Activated CD4-positive, alpha-beta T cell treated with anti-CD3 and anti-CD28 coated beads, Interleukin-2, amount 50 U/mL, for 48 hours (primary cell): ENCODE data around the gene UMODL1.

Source experiments
- DNase-seq, 2 experiments: peaks; one replicate each; pipeline ENCODE4 v3.0.0-alpha.2; 2020

Gene UMODL1

DNA sequence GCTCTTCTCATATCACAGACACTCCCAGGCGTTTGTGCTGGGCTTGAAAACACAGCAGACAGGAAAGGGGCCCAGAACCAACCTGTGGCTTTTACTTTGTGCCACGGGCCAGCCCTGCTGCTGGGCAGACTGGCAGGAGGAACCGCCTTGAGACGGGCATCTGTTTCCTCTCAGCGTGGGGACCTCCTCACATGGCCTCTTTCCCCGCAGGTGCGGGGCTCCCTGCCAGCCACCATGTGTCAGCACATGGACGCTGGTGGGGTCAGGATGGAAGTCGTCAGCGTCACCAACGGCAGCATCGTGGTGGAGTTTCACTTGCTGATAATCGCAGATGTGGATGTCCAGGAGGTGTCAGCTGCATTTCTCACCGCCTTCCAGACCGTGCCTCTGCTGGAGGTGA is 47.8 kb downstream of the UMODL1 start:
- DNase-seq: peak in 1 of 2 experiments; percentile 4

DNA sequence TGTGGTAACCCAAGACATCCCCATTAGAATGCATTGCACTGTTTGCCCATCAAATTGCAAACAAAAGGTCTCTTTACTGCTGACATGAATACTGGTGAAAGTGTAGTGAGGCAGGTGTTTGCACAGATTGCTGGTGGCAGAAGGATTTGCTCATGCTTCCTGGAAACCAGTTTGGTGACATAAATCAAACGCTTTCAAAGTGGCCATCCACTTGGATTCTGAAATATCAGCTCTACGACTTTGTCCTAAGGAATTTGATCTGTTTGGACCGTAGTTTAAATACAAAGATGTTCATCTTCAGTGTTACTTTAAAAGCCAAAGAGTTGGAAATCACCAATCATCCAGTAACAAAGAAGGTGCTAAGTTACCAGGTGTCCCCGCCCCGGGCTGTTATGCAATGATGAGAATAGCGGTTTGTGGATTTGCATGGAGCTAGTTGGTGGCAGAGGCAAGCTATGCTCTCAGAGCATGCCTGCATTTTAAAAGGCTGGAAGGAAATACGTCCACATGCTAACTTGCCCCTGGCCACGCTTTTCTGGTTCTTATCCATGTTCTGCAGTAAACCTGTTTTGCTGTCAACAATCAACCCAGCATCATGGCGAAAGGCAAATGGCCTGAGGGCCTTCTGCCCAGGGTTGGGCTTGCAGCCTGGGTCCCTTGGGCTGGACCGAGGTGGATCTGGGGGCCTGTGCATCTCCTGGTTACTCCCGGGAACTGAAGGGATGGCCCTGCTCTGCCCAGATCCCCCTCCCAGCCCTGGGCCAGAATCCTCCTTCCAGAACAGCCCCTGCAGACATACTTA is 49.2 kb downstream of the UMODL1 start:
- no peak for DNase-seq

DNA sequence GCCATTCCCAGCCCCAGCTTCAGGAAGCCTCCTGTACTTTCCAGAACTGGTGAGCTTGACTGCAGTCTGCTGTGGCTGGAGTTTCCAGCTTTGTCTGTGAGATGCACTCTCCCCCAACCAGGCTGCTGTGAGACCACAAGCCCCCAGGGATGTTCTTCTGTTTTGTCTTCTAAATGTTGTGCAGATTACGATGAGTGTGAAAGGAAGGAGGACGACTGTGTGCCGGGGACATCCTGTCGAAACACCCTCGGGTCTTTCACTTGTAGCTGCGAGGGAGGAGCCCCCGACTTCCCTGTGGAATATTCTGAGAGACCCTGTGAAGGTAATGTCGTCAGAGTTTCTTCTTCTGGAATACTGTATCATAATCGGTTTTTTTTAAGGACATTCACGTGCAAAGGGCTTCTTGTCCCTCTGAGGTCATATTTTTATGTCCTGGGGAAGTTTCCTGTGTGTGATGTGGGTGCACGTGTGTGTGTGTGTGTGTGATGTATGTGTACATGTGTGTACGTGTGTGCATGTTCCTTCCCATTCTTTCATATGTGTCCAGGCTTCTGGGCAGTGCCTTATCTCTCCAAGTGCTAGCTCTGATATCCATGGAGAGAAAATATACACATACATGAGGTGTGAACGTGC is 49.9 kb downstream of the UMODL1 start:
- no peak for DNase-seq

DNA sequence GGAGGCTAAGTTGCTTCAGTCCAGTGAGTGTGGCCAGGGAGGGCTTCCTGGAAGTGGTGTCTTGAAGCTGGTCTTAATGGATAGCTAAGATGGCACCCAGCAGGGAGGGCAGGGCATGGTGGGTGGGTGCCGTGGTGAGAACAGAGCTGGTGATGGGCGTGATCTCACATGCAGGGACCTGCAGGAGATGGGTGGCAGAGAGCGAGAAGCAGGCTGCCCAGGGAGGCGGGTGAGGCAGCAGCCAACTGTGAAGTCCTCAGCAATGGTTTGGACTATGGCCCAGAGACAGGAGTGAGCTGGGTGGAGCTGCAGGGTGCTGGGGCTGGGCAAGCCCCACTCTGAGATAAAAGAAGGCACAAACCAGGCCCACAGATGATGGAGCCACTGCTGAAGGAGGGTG is 50.7 kb downstream of the UMODL1 start:
- DNase-seq: no peak

DNA sequence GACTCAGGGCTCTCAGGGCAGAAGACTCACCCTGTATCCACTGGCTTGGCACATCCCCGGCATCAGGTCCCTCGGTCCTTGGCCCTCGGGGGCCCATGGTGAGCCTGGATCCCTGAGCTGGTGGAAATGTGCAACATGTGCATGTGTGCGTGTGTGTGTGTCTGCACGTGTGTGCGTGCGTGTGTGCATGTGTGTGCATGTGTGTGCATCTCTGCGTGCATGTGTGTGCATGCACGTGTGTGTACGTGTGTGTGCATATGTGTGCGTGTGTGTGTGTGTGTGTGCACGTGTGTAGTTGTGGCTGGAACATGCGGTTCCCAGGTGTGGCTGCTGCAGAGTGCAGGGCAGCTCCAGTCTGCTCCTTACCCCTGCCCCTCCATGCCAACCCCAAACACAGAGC is 51.3 kb downstream of the UMODL1 start:
- no peak for DNase-seq

DNA sequence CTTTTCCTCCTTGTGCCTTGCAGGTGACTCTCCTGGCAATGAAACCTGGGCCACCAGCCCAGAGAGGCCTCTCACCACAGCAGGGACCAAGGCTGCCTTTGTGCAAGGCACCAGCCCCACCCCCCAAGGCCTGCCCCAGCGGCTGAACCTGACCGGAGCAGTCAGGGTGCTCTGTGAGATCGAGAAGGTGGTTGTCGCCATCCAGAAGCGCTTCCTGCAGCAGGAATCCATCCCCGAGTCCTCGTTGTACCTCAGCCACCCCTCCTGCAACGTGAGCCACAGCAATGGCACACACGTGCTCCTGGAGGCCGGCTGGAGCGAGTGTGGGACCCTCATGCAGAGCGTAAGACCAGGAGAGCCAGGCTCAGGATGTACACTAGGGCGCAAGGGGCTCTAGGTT is 51.7 kb downstream of the UMODL1 start:
- DNase-seq: no peak

DNA sequence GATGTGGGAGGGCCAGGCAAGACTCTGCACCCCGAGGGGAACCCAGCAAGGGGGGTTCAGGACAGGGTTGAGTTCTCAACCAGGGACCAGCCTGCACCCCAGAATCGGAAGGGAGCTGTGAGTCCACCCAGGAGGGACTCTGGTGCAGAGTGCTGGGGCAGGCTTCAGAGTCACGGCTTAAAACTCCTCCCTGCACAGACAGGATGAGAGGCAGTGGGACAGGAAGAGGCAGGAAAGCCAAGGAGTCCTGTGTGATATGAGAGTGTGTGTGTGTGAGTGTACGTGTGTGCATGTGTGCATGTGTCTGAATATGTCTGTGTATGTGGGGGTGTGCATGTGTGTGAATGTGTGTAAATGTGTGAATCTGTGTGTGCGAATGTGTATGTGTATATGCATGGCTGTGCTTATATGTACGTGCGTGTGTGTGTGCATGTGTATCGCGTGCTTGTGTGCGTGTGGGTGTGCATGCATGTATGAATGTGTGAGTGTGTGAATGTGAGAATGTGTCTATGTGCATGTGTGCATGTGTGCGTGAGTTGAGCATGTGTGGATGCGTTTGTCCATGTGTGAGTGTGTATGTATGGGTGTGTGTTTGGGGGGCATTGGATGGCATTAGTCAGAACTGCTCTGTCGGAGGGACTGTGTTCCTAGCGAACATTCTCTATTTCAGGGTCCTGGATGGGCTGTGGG is 52.2 kb downstream of the UMODL1 start:
- no peak for DNase-seq

DNA sequence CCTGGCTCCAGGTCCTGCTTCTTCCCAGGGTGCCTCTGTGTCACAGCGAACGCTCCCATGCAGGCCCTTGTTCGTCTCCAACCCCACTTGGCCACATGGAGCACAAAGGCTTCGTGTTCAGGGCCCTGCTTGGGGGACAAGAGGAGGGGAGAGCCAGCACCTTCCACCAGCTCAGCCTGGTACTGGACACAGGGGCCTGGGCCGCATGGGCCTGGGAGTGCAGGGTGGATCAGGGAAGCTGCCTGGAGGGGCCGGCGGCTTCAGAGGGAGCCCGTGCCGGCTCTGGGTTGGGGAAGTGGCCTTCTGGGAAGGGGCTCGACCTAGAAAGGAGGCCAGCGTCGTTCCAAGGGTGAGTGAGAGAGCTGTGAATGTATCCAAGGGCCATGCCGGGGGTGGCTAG is 53.0 kb downstream of the UMODL1 start:
- no peak for DNase-seq

DNA sequence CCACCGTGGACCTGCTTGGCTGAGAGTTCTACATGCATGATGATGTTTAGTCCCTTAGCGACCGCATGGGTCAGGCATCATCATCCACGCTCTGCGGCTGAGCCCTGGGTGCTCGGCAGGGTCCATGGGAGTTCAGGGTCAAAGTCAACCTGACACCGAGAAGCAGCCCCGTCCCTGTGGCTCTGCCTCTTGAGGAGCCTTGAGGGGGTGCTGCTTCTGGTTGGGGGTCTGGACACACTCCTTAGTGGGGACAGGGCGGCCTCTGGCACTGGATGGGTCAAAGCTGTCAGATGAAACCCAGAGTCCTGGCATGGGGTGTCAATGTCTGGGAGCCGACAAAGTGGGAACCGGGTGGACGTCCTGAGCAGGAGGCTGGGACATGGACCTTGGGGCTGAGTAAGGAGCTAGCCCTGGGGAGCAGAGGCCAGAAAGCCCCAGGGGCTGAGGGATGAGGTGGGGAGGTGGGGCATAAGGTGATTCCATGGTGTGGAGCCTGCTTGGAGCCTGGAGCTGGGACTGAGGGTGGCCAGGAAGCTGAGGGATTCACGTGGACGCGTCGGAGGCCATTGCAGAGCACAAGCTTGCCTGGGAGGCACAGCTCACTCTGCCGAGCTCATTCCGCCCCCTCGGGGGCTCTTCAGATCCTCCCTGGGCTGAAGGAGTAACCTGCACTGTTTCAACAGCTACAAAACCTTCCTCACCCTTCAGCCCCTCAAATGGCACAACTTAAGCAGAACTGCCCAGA is 53.9 kb downstream of the UMODL1 start:
- DNase-seq: no peak

DNA sequence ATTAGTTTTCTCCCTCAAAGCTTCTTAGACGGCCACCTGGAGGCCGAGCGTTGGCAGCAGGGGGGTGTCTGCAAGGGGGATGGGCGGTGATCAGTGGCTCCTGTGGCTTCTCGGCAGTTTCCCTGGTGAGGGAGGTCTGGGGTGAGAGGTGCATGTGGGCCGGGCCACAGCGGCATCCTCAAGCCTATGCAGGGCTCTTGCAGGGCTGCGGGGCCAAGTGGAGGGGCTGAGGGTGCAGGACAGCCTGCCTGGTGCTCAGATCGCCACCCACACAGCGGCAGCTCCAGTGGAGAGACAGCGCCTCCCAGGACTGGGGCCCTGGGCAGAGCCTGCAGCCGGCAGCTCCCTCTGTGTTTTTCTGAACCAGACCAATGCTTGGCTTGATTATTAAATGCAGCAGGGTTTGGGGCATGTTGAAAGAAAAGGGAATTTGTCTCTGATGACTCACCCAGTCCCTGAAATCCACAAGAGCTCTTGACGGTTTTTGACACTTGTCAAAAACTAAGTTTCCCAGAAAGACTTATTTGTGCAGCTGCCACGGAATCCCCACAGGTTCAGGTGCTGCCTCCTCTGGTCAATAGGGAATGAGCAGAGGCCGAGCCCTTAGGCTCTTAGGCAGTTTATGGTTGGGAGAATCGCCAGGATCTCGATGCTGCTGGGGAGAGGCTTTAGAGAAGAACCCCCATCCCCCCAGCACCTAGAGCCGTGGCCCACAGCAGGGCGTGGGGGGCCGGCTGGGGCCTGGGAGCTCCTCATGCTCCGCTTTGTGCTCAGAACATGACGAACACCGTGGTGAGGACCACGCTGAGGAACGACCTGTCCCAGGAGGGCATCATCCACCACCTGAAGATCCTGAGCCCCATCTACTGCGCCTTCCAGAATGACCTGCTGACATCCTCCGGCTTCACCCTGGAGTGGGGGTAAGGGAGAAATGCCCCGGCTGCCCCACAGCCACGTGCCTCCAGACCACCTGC is 54.7 kb downstream of the UMODL1 start:
- no peak for DNase-seq

DNA sequence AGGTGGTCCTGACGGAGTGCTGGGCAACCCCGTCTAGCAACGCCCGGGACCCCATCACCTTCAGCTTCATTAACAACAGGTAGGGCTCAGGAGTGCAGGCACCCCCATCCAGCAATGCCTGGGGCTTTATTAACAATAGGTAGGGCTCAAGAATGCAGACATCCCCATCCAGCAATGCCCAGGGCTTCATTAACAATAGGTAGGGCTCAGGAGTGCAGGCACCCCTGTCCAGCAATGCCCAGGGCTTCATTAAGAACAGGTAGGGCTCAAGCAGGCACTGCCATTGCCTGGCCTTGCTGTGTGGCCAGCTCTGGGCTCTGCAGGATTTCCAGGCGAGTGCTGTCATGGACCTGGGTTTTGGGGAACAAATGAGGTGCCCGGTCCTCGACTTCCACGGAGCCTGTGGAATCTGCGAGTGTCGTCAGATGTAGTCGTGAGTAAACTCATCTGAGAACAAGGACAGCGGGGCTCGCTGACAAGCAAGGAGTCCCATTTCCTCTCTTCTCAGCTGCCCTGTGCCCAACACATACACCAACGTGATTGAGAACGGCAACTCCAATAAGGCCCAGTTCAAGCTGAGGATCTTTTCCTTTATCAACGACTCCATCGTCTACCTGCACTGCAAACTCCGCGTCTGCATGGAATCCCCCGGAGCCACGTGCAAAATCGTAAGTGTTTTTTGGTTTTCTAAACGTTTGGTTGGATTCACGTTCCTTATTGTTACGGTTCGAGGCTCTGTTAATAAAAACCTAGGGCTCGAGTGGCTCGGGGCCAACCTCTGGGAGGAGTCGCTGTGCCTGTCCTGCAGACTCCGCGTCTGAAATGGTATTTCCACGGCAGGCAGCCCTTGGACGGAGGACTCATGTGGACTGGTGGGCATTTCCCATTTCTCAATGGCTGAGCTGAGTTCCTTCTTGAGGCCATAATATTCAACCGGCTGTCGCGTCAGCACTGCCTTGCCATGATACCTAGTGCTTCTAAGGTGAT is 56.3 kb downstream of the UMODL1 start:
- DNase-seq: no peak

DNA sequence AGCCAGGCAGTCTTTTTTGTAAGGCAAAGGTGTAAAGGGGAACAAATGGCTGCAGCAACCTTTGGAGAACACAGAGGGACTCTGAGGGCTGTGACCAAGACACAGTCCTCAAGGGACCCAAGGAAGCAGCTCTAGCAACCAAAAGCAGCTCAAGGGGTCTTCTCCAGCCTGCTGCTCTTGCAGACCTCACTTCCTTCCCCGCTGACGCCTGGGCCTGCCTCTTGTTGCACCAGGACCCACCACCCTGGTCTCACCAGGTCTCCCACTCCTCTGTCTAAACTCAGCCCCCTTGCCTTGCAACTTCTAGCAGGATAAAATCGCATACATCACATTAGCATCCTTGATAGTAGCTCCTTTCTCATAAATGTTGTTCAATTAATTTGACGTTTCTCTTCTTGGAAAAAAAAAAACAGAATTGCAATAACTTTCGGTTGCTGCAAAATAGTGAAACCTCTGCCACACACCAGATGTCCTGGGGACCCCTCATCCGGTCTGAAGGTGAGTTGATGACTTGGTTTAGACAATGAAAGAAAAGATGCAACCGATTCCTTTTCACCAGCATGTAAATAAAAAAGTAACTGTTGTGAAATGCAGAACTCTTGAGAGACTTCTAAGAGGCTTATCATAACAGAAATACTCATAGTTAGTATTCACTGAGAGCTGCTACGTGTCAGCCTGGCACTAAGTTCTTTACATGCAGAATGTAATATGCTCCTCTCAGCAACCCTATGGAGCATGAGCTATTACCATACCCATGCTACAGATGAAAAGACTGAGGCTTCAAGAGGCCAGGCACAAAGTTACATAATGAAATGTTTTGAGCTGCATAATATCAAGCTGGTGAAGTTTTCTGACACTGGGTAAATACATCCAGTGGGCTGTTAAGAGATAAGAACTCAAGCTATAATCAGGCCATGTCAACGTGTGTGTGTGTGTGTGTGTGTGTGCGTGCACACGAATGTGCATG is 58.5 kb downstream of the UMODL1 start:
- no peak for DNase-seq

DNA sequence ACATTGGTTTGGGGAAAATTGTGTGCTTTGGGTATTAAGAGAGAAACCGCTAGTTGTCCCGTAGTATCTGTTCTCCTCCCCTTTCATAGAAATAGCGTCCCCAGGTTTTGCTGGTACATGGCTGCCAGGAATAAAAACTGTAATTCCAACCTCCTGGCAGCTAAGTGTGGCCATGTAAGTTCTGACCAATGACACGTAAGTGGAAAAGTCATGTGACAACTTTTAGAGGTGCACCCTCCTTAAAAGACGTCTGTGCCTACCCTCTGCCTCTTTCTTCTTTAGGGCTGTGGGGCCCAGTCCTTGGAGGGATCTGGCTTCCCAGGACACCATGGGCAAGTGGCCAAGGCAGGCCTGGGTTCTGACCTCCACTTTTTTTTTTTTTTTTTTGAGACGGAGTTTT is 59.3 kb downstream of the UMODL1 start:
- DNase-seq: no peak

DNA sequence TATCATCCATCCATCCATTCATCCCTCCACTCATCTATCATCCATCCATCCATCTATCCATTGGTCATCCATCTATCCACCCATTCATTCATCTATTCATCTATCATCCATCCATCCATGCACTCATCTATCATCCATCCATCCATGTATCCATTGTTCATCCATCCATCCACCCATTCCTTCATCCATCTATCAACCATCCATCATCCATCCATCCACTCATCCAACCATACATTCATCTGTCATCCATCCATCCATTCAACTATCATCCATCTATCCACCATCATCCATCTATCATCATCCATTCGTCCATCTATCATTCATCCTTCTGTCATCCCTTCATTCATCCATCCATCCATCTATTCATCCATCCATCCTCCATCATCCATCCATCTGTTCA is 61.1 kb downstream of the UMODL1 start:
- DNase-seq: no peak

DNA sequence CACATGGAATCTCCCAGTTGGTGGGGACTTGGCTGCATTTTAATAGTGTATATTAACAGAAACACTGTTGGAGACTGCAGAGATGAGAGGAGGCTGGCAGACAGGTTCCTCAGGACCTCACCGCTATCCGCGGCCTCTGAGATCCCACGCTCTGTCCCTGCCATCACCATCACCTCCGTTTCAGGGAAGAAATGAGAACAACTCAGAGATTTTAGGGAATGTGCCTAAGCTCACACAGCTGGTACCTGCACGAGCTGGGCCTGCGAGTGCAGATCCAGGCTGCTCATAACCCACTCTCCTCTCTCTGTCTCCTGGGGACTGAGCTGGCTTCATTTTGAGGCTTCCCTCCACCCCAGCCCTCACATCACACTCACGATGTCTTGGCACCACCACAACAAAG is 62.0 kb downstream of the UMODL1 start:
- no peak for DNase-seq

DNA sequence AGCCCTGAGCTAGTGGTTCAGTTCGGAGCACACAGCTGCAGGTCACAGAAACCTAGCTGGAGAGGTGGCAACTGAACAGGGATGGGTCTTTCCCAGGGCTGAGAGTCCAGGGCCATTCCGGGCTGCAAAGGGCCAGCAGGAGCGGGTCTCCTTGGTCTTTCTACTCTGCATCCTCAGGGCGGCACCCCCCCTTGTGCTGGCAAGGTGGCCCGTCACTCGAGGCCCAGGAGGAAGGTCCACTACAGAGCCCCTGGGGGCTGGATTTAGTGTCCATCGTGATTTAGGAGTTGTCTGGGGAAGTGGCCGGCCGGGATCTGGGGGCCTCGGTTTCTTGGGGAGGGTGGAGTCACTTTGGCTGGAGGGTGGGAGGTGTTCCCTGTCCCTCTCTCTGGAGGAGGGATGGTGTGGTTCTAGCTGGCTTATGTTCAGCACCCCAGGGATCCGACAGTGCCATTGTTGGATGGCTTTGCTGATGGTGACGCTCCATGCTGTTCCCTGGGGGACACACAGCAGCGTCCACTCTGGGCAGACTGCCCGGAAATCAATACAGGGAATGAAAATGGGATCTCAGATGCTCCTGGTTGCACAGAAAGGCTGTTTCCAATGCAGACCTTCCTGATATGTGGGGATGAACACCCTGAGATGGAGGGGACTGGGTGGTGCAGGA is 64.4 kb downstream of the UMODL1 start:
- DNase-seq: no peak

DNA sequence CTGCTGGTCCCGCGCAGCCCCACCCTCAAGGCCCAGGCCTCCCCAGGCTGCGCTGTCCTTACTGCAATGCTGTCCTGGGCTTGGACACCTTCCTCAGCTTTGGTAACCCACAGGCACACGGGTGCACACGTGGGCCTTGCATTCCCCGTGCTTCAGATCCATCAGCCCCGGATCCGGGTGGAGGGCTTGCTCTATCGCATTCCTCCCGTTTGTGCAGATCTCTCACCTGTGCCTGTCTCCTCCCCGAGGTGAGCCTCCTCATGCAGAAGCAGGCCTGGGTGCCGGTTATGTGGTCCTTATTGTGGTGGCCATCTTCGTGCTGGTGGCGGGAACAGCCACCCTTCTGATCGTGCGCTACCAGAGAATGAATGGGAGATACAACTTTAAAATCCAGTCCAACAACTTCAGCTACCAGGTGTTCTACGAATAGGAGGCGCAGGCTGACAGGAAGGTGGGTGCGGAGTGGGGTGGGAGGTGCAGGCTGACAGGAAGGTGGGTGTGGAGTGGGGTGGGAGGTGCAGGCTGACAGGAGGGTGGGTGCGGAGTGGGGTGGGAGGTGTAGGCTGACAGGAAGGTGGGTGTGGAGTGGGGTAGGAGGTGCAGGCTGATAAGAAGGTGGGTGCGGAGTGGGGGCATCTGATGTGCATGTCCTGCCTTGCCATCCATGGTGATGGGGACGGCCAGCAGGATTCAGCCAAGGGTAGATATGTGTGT is 66.2 kb downstream of the UMODL1 start:
- DNase-seq: no peak

DNA sequence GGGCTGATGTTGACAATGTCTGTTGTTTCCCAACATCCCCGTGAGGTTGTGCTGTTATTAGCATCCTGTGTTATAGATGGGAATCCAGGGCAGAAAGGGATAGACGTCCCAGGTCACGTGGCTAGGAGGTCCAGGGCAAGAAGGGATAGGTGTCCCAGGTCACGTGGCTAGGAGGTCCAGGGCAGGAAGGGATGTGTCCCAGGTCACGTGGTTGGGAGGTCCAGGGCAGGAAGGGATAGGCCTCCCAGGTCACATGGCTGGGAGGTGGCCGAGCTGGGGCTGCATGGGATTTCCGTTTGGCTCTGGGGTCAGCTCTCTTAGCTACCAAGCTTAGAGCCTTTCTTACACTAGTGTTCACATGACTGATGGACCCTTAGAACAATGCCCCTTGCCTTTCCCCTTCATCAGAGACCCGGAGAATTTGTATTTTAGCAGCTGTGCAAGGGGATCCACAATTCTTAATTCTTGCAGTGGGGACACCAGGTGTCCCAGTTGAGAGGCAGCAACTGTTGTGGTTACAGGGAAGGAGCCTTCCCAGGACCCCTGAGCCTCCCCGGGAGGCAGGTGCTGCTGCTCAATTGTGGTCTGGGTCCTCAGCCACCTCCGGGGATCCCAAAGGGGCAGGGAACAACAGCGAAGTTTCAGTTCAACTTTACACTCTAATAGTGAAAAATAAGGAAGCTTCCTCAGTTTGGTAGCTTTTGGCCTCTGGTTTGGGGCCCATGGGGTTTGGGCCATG is 69.2 kb downstream of the UMODL1 start:
- DNase-seq: no peak
